SU-DHL-6 (cell line): ENCODE results near the gene SMLR1.

Experiments
- H2AFZ ChIP-seq: fragments of 200-600 bp; sonication (generic); 2 replicates; pipeline ENCODE4 v1.6.1; 2014; ENCODE audit warnings: low read depth, mild to moderate bottlenecking, moderate library complexity, mixed read lengths, antibody characterized with exemption, low read length; ENCODE audit not compliant: severe bottlenecking
- H3F3A ChIP-seq: fragments of 200-600 bp; shearing (Covaris generic); 2 replicates; pipeline ENCODE4 v1.6.0; 2016; ENCODE audit warnings: antibody characterized with exemption, mild to moderate bottlenecking; ENCODE audit not compliant: insufficient read depth
- H3K27ac ChIP-seq: fragments of 200-600 bp; sonication (generic); 2 replicates; pipeline ENCODE4 v1.5.1; 2016; ENCODE audit warnings: low read depth, mild to moderate bottlenecking, low read length, moderate library complexity, mixed read lengths
- H3K27me3 ChIP-seq: fragments of 200-600 bp; sonication (generic), shearing (Covaris generic); 2 replicates; pipeline ENCODE4 v1.6.0; 2014; ENCODE audit warnings: mild to moderate bottlenecking, low read length
- H3K36me3 ChIP-seq: fragments of 200-600 bp; sonication (generic); 2 replicates; pipeline ENCODE4 v1.6.1; 2014; ENCODE audit warnings: mild to moderate bottlenecking, low read length, mixed read lengths
- H3K4me2 ChIP-seq: fragments of 300-600, 200-600 bp; shearing (Covaris generic), sonication (generic); 2 replicates; pipeline ENCODE4 v1.6.0; 2014; ENCODE audit warnings: low read length, low read depth, mild to moderate bottlenecking; ENCODE audit not compliant: poor library complexity, severe bottlenecking
- H3K4me3 ChIP-seq: fragments of 200-600 bp; sonication (generic); 2 replicates; pipeline ENCODE4 v1.5.1; 2014; ENCODE audit warnings: antibody characterized with exemption, low read length, mild to moderate bottlenecking, mixed read lengths; ENCODE audit not compliant: insufficient read depth, poor library complexity, severe bottlenecking
- H3K79me2 ChIP-seq: fragments of 200-600 bp; sonication (generic); 2 replicates; pipeline ENCODE4 v1.6.1; 2014; ENCODE audit warnings: mild to moderate bottlenecking, low read length, moderate library complexity; ENCODE audit not compliant: insufficient read depth
- H3K9ac ChIP-seq: fragments of 200-600 bp; sonication (generic); 2 replicates; pipeline ENCODE4 v1.7.0; 2014; ENCODE audit warnings: mild to moderate bottlenecking, low read length
- H3K9me2 ChIP-seq: fragments of 200-600 bp; sonication (generic); replicated peaks from 2 replicates; pipeline ENCODE4 v1.6.1; 2014; ENCODE audit warnings: low read length; ENCODE audit not compliant: insufficient read depth
- H3K9me3 ChIP-seq: fragments of 200-600 bp; sonication (generic); 2 replicates; pipeline ENCODE4 v1.6.1; 2014; ENCODE audit warnings: low read length, mixed read lengths; ENCODE audit not compliant: insufficient read depth
- H4K20me1 ChIP-seq: fragments of 200-600 bp; sonication (generic); 2 replicates; pipeline ENCODE4 v1.6.1; 2014; ENCODE audit warnings: low read depth, mild to moderate bottlenecking, antibody characterized with exemption, low read length, moderate library complexity, mixed read lengths
- EZH2phosphoT487 ChIP-seq: fragments of 200-600 bp; sonication (generic), shearing (Covaris generic); conservative IDR thresholded peaks from 2 replicates; pipeline ENCODE4 v1.6.1; 2018; ENCODE audit warnings: mild to moderate bottlenecking, antibody characterized with exemption, low read length, moderate library complexity, mixed read lengths
- TF ChIP-seq, protein P1 (sequence below): fragments of 200-600 bp; sonication (generic); IDR thresholded peaks from one replicate; pipeline ENCODE4 v1.5.1; 2017; ENCODE audit warnings: antibody characterized with exemption, mild to moderate bottlenecking, low read length, moderate library complexity; ENCODE audit not compliant: insufficient read depth, poor library complexity, severe bottlenecking

Gene SMLR1

DNA sequence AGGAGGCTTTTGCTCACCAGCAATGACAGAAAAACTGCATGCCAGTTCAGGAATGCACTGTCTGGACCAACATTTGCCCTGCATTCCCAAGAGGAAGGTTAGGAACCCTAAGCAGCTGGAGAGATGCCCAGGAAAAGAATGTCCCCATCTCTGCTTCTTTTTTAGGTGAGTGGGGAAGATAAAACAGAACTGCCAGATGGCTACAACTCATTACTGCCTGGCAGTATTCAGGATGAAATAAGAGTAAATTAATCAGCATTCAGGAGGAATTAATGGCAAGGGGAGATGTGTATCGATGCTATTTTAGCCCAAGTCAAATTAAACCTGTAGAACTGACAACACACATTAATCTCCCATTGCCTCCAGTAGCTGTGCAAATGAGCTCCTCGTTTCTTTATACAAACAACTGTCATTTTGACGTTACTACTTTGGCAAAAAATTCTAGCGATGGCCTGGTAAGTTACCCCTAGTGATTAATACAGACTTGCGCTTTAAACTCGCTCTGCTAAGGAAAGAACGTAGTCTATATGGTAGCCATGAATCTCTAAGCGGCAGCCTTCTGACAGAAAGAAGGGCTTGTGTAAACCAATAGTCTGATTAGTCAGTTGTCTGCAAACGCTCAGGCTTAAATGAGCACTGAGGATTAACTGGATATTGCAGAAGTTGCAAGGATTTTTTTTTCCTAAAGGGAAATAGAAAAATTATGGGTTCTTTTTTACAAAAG lies 16.7 kb upstream of the SMLR1 start:
- Histone ChIP-seq H4K20me1 (no peaks in the 10 kb centered on the region), H3K27me3 (no peaks in the 10 kb centered on the region), H3K4me3 (no peak overlapping the region), H3F3A (no peaks in the 10 kb centered on the region), H2AFZ (no peak overlapping the region), H3K36me3 (no peaks in the 10 kb centered on the region), H3K79me2 (no peaks in the 10 kb centered on the region), H3K27ac (no peak overlapping the region), H3K9me2 (no peaks in the 10 kb centered on the region), H3K4me2 (no peak overlapping the region), H3K9me3 (no peaks in the 10 kb centered on the region), H3K9ac (no peak overlapping the region)
- no peak for TF ChIP-seq EZH2phosphoT487
- TF ChIP-seq, protein P1, sequence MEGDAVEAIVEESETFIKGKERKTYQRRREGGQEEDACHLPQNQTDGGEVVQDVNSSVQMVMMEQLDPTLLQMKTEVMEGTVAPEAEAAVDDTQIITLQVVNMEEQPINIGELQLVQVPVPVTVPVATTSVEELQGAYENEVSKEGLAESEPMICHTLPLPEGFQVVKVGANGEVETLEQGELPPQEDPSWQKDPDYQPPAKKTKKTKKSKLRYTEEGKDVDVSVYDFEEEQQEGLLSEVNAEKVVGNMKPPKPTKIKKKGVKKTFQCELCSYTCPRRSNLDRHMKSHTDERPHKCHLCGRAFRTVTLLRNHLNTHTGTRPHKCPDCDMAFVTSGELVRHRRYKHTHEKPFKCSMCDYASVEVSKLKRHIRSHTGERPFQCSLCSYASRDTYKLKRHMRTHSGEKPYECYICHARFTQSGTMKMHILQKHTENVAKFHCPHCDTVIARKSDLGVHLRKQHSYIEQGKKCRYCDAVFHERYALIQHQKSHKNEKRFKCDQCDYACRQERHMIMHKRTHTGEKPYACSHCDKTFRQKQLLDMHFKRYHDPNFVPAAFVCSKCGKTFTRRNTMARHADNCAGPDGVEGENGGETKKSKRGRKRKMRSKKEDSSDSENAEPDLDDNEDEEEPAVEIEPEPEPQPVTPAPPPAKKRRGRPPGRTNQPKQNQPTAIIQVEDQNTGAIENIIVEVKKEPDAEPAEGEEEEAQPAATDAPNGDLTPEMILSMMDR, result no peak

DNA sequence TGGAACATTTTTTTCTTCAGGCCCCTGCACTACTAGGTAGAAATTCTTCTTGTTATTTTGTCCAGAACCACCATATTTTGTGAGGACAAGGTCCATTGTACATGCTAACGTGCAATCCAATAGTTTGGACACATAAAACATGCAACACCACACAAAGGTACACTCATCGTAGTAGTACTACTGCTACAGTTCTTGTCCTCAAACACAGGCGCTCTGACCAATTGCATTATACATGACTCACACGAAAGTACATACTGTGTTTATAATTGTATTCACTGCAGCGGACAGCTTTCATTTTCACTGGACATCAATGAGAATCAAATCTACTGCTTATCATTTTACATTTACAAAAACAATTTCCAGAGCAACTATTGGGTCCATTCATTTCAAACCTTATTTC lies 15.3 kb upstream of the SMLR1 start:
- Histone ChIP-seq H3K9ac (no peak overlapping the region), H3K27ac (no peak overlapping the region), H3F3A (no peaks in the 10 kb centered on the region), H3K27me3 (no peaks in the 10 kb centered on the region), H2AFZ (no peak overlapping the region), H3K9me2 (no peaks in the 10 kb centered on the region), H3K9me3 (no peaks in the 10 kb centered on the region), H3K4me2 (no peak overlapping the region), H3K36me3 (no peaks in the 10 kb centered on the region), H3K4me3 (no peak overlapping the region), H3K79me2 (no peaks in the 10 kb centered on the region), H4K20me1 (no peaks in the 10 kb centered on the region)
- TF ChIP-seq, protein P1, result no peak

GRCh38 chr6:130814506-130814905 lies 12.7 kb upstream of the SMLR1 start:
- Histone ChIP-seq H3F3A (no peaks in the 10 kb centered on the region), H3K4me2 (no peak overlapping the region), H3K4me3 (no peak overlapping the region), H3K9ac (no peak overlapping the region), H3K36me3 (no peaks in the 10 kb centered on the region), H3K27me3 (no peaks in the 10 kb centered on the region), H4K20me1 (no peaks in the 10 kb centered on the region), H3K9me2 (no peaks in the 10 kb centered on the region), H3K27ac (no peak overlapping the region), H2AFZ (no peak overlapping the region), H3K9me3 (no peaks in the 10 kb centered on the region), H3K79me2 (no peaks in the 10 kb centered on the region)
- no peak for TF ChIP-seq EZH2phosphoT487
- TF ChIP-seq, protein P1, result no peak
